T-cell (primary cell): ENCODE measurements around the gene S100Z. TPM values are rescaled to one million over a fixed set of nuclear protein-coding genes. Genes with fewer than 3 reads are reported as not detected.
"Not testable (repeated sequence)": the region's sequence is repeated elsewhere in the genome, so short reads cannot be mapped to it uniquely, and the experiment has no call there.

Source experiments
- ATAC-seq, 4 experiments: fragments of 200-7000 bp in 3 of 4; fragments of 150-1000 bp in 1 of 4; cut with Tn5 transposase; replicated peaks in 1 of 4; 1 replicate in 3 of 4; 2 replicates in 1 of 4; pipeline ENCODE4 v1.10.0; 2021; ENCODE audit warnings: moderate library complexity in 3 of 4, mild to moderate bottlenecking in 2 of 4, moderate number of reproducible peaks in 1 of 4
- CTCF ChIA-PET, 2 donors: fragments of 300-600 bp; sonication (Branson Sonifier 250); formaldehyde crosslinking; loops; one replicate each; lab custom pipeline; 2022; ENCODE audit warnings: antibody characterized with exemption in 2 of 2; lab: Charles Lee
- POLR2A ChIA-PET, 2 donors: fragments of 300-600 bp; sonication (Branson Sonifier 250); formaldehyde crosslinking; loops; one replicate each; lab custom pipeline; 2022; ENCODE audit warnings: antibody characterized with exemption in 2 of 2; lab: Charles Lee
- DNase-seq, 35 experiments: peaks; one replicate each; pipeline versions ENCODE4 v3.0.0 to v3.0.0-alpha.2; 2013 to 2023
- H3K27ac ChIP-seq: one replicate; pipeline ENCODE4 v1.5.1; 2013; ENCODE audit warnings: low read length
- H3K27me3 ChIP-seq, 2 experiments: replicated peaks in 1 of 2; 1 replicate in 1 of 2; 2 replicates in 1 of 2; pipeline versions ENCODE4 v1.6.1 to v1.7.0; 2013; ENCODE audit warnings: low read length in 1 of 2, mixed read lengths in 1 of 2; ENCODE audit not compliant: control insufficient read depth in 2 of 2, insufficient read depth in 2 of 2; ENCODE audit errors: extremely low read depth in 1 of 2
- H3K36me3 ChIP-seq, 2 donors: 1 replicate in 1 of 2; 2 replicates in 1 of 2; pipeline versions ENCODE4 v1.6.1 to v1.7.0; 2013; ENCODE audit warnings: low read length in 1 of 2; ENCODE audit not compliant: control insufficient read depth in 2 of 2, insufficient read depth in 1 of 2; ENCODE audit errors: extremely low read depth in 1 of 2
- H3K4me1 ChIP-seq, 2 experiments: 1 replicate in 1 of 2; 2 replicates in 1 of 2; pipeline versions ENCODE4 v1.6.1 to v1.7.0; 2013; ENCODE audit warnings: low read length in 2 of 2, mixed read lengths in 1 of 2; ENCODE audit not compliant: insufficient read depth in 2 of 2, control insufficient read depth in 1 of 2; ENCODE audit errors: extremely low read depth in 1 of 2
- H3K4me3 ChIP-seq, 2 donors: 1 replicate in 1 of 2; 2 replicates in 1 of 2; pipeline versions ENCODE4 v1.5.1 to v1.7.0; 2013; ENCODE audit warnings: mild to moderate bottlenecking in 2 of 2, low read length in 1 of 2, moderate library complexity in 1 of 2; ENCODE audit not compliant: control insufficient read depth in 1 of 2; ENCODE audit errors: extremely low read depth in 1 of 2
- H3K9me3 ChIP-seq: 2 replicates; pipeline ENCODE4 v1.7.0; 2013
- H3K27ac Mint-ChIP-seq, 2 donors: one replicate each; pipeline ENCODE4 v1.8.0; 2020 to 2021; ENCODE audit warnings: mild to moderate bottlenecking in 2 of 2, mixed read lengths in 2 of 2
- H3K27me3 Mint-ChIP-seq, 2 donors: one replicate each; pipeline ENCODE4 v1.8.0; 2021 to 2022; ENCODE audit warnings: mixed read lengths in 2 of 2
- H3K36me3 Mint-ChIP-seq: one replicate; pipeline ENCODE4 v1.8.0; 2021; ENCODE audit warnings: mixed read lengths
- H3K4me1 Mint-ChIP-seq, 3 donors: one replicate each; pipeline ENCODE4 v1.8.0; 2020 to 2022; ENCODE audit warnings: mixed read lengths in 3 of 3, mild to moderate bottlenecking in 1 of 3
- H3K4me3 Mint-ChIP-seq, 3 donors: one replicate each; pipeline ENCODE4 v1.8.0; 2020 to 2022; ENCODE audit warnings: mild to moderate bottlenecking in 3 of 3, mixed read lengths in 3 of 3, moderate library complexity in 3 of 3
- H3K9me3 Mint-ChIP-seq, 3 donors: one replicate each; pipeline ENCODE4 v1.8.0; 2020 to 2022; ENCODE audit warnings: mixed read lengths in 3 of 3
- WGBS: methylation state at CpG from one replicate; pipeline ENCODE4 v1.1.5; 2013; ENCODE audit warnings: missing lambda C conversion rate; ENCODE audit not compliant: insufficient coverage; 5-methylcytosine and 5-hydroxymethylcytosine counted together
- total RNA-seq, 35 experiments: library from RNA in 6 of 35; stranded (reverse) in 6 of 35; fragments of 120-200 nt in 1 of 35; gene quantifications; one replicate each; pipeline versions ENCODE4 v1.2.1 to v1.2.4 and lab custom pipeline; 2013 to 2026

Gene S100Z
- total RNA-seq, 5 donors from 2014 or later (not counting 1 experiment from before 2014, with no cell fraction given), result 0.32 to 1.1 (median 0.42) TPM; not detected in 1

DNA sequence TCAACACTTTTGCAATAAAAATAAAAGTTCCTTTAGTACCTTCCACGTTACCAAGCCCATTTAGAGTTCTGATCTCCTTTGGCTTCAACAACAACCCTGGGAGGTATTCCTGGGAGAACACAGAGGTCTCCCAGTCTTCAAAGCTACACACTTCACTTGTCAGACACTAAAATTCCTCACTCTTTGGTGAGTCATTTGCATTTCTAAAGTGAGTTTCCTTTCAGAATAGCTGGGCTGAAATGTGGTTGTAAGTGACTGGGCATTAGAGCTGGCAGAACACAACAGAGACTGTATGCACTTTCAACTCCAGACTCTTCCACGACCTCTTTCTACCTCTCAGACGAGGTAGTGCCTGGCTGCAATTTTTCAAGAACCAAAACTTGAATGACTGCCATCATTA is 42.5 kb upstream of the S100Z start:
- H3K4me3 ChIP-seq, result no peak overlapping the region
- no peaks in the 10 kb centered on the region for H3K36me3 ChIP-seq
- peaks cover 0 to 5% of the 10 kb centered on the region in 2 donors for H3K27me3 Mint-ChIP-seq
- ATAC-seq (no peak), DNase-seq (no peak)
- H3K4me3 Mint-ChIP-seq, result no peak overlapping the region
- no peaks in the 10 kb centered on the region for H3K9me3 ChIP-seq
- H3K27ac Mint-ChIP-seq, result no peak overlapping the region
- peaks cover 0 to 2% of the 10 kb centered on the region in 2 experiments for H3K27me3 ChIP-seq
- no peaks in the 10 kb centered on the region for H3K4me1 ChIP-seq
- H3K36me3 Mint-ChIP-seq, result no peaks in the 10 kb centered on the region
- no peaks in the 10 kb centered on the region for H3K9me3 Mint-ChIP-seq
- CTCF ChIA-PET, result interaction anchor here in 1 of 2 donors (1.1 kb wide), 1 partner anchor 10 kb away, joined by 3 read pairs; no protein-coding TSS in a partner anchor
- no peak overlapping the region for H3K27ac ChIP-seq
- POLR2A ChIA-PET, result no interaction called here
- H3K4me1 Mint-ChIP-seq, result no peaks in the 10 kb centered on the region
- WGBS, result 69% methylated on average over 3 of the region's 3 CpGs

GRCh38 chr5:76808141-76808691 is 41.6 kb upstream of the S100Z start:
- DNase-seq, result no peak
- Histone ChIP-seq H3K27ac (no peak overlapping the region), H3K27me3 (peaks cover 0 to 1% of the 10 kb centered on the region in 2 experiments), H3K9me3 (no peaks in the 10 kb centered on the region), H3K4me3 (no peak overlapping the region), H3K4me1 (no peaks in the 10 kb centered on the region), H3K36me3 (no peaks in the 10 kb centered on the region)
- H3K36me3 Mint-ChIP-seq, result no peaks in the 10 kb centered on the region
- no peak overlapping the region for H3K4me3 Mint-ChIP-seq
- H3K4me1 Mint-ChIP-seq, result no peaks in the 10 kb centered on the region
- H3K27me3 Mint-ChIP-seq, result peaks cover 0 to 3% of the 10 kb centered on the region in 2 donors
- no peak for ATAC-seq
- ChIA-PET CTCF (interaction anchor here in 1 of 2 donors (1.1 kb wide), 1 partner anchor 9 kb away, joined by 3 read pairs; no protein-coding TSS in a partner anchor), POLR2A (no interaction called here)
- H3K9me3 Mint-ChIP-seq, result no peaks in the 10 kb centered on the region
- 78% methylated on average over 5 of the region's 5 CpGs for WGBS
- no peak overlapping the region for H3K27ac Mint-ChIP-seq

DNA sequence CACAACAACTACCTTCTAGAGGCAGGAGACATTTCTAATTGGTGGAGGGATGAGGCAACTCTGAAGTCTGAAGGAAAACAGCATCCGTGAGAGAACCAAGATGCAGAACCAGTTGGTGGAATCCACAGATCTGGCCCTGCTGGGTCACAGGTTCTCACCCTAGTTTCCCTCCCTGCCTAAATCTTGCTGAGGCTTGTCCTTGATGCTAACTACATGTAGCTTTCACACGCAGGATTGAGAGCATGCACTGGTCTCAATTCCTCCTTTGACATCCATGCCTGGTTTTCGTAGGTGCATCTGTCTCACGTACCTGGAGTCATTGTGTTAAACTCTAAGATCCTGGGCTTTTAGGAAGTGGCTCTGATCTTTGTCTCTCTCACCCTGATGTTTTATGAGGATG is 40.7 kb upstream of the S100Z start:
- 100% methylated on average over 1 of the region's 4 CpGs for WGBS
- H3K9me3 Mint-ChIP-seq, result no peaks in the 10 kb centered on the region
- H3K4me1 ChIP-seq, result no peaks in the 10 kb centered on the region
- no peak overlapping the region for H3K4me3 Mint-ChIP-seq
- no peaks in the 10 kb centered on the region for H3K9me3 ChIP-seq
- no peak overlapping the region for H3K4me3 ChIP-seq
- no peaks in the 10 kb centered on the region for H3K27me3 ChIP-seq
- H3K27me3 Mint-ChIP-seq, result no peaks in the 10 kb centered on the region
- no peaks in the 10 kb centered on the region for H3K4me1 Mint-ChIP-seq
- no peak for DNase-seq
- H3K36me3 ChIP-seq, result no peaks in the 10 kb centered on the region
- CTCF ChIA-PET, result no interaction called here
- H3K27ac Mint-ChIP-seq, result no peak overlapping the region
- POLR2A ChIA-PET, result no interaction called here
- H3K36me3 Mint-ChIP-seq, result no peaks in the 10 kb centered on the region
- no peak overlapping the region for H3K27ac ChIP-seq
- no peak for ATAC-seq

GRCh38 chr5:76810236-76810635 is 39.6 kb upstream of the S100Z start:
- Histone ChIP-seq H3K36me3 (no peaks in the 10 kb centered on the region), H3K4me1 (no peaks in the 10 kb centered on the region), H3K4me3 (no peak overlapping the region), H3K27ac (no peak overlapping the region), H3K27me3 (no peaks in the 10 kb centered on the region), H3K9me3 (no peaks in the 10 kb centered on the region)
- no peaks in the 10 kb centered on the region for H3K36me3 Mint-ChIP-seq
- ChIA-PET CTCF (no interaction called here), POLR2A (no interaction called here)
- DNase-seq, result no peak
- no peaks in the 10 kb centered on the region for H3K9me3 Mint-ChIP-seq
- H3K4me3 Mint-ChIP-seq, result no peak overlapping the region
- no peak for ATAC-seq
- no CpG with 5 or more reads among the region's 6 CpGs for WGBS
- H3K27ac Mint-ChIP-seq, result no peak overlapping the region
- H3K27me3 Mint-ChIP-seq, result peaks cover 0 to under 1% of the 10 kb centered on the region in 2 donors
- no peaks in the 10 kb centered on the region for H3K4me1 Mint-ChIP-seq

GRCh38 chr5:76811214-76811613 is 38.6 kb upstream of the S100Z start:
- Mint-ChIP-seq H3K4me1 (no peaks in the 10 kb centered on the region), H3K36me3 (no peaks in the 10 kb centered on the region), H3K27ac (no peak overlapping the region), H3K9me3 (no peaks in the 10 kb centered on the region), H3K4me3 (no peak overlapping the region), H3K27me3 (peaks cover 3 to 10% of the 10 kb centered on the region in 2 donors)
- 94% methylated on average over 3 of the region's 5 CpGs for WGBS
- Histone ChIP-seq H3K27ac (no peak overlapping the region), H3K4me1 (no peaks in the 10 kb centered on the region), H3K4me3 (no peak overlapping the region), H3K36me3 (no peaks in the 10 kb centered on the region), H3K27me3 (no peaks in the 10 kb centered on the region), H3K9me3 (no peaks in the 10 kb centered on the region)
- CTCF ChIA-PET, result no interaction called here
- DNase-seq, result no peak
- ATAC-seq, result no peak
- POLR2A ChIA-PET, result no interaction called here

GRCh38 chr5:76812209-76812608 is 37.6 kb upstream of the S100Z start:
- H3K27me3 Mint-ChIP-seq, result peaks cover 3 to 10% of the 10 kb centered on the region in 2 donors
- 99% methylated on average over 14 of the region's 32 CpGs for WGBS
- H3K4me3 ChIP-seq, H3K9me3 ChIP-seq, H3K4me1 ChIP-seq, H3K27me3 ChIP-seq, H3K27ac Mint-ChIP-seq, CTCF ChIA-PET, H3K36me3 Mint-ChIP-seq, H3K4me1 Mint-ChIP-seq, H3K4me3 Mint-ChIP-seq, H3K27ac ChIP-seq, H3K9me3 Mint-ChIP-seq, ATAC-seq, H3K36me3 ChIP-seq, POLR2A ChIA-PET, DNase-seq: not testable (repeated sequence)
